ENCODE results near the gene NECTIN1. TPM values are rescaled to one million over a fixed set of nuclear protein-coding genes. Genes with fewer than 3 reads are reported as not detected.

NECTIN1 gene
- total and polyA plus RNA-seq, 2 experiments from 2014 or later, result 1.0 to 5.2 TPM

DNA sequence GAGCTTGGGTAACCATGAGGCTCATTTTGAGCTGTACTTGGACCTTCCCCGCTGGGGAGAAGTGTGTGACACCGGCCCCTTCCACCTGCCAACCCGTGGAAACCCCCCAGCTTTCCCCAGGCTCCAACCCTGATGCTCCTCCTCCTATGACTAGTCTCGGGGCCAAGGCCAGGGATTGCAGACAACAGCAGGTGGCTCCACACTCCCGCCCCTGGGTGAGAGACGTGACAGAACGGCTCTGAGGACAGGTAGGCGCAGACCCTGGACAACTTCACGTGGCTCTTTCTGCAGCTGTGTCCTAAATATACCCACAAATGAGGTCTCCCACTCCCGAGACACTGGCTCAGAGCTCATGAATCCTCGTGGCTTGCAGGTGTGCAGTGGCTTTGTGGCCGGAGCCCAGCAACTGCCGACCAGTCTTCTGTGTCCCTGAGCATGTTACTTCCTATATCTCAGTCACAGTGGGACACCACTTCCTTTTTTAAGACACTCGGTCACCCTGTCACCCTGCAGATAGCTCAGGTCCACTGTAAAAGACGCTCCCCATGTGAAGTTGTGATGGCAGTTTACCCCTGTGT is 55.2 kb downstream of the NECTIN1 start:
- no peak for DNase-seq
- WGBS, 2 experiments (ENCODE audit: low coverage in 1 of 2, low lambda C conversion rate in 2 of 2, missing lambda C conversion rate in 2 of 2), result 83 to 85% methylated on average over 15 of the region's 15 CpGs
- Histone ChIP-seq H3K27ac (no peak overlapping the region), H3K4me2 (ENCODE audit: unreplicated experiment) (no peak overlapping the region), H3K27me3 (replicated peaks; ENCODE audit: insufficient read depth) (no peaks in the 10 kb centered on the region), H2AFZ (no peak overlapping the region), H3K79me2 (ENCODE audit: insufficient read depth) (no peaks in the 10 kb centered on the region), H3K9me2 (ENCODE audit: insufficient read depth) (no peaks in the 10 kb centered on the region), H3F3A (ENCODE audit: insufficient read depth) (no peaks in the 10 kb centered on the region), H3K9ac (no peak overlapping the region), H3K36me3 (ENCODE audit: low read depth) (no peaks in the 10 kb centered on the region), H4K20me1 (ENCODE audit: insufficient read depth) (no peaks in the 10 kb centered on the region), H3K9me3 (ENCODE audit: low read depth) (no peaks in the 10 kb centered on the region), H3K4me1 (ENCODE audit: insufficient read depth) (peaks cover 9% of the 10 kb centered on the region), H3K4me3 (no peak overlapping the region)
- TF ChIP-seq EZH2 (IDR thresholded peaks at IDR 0.05; ENCODE audit: insufficient read depth, poor library complexity, severe bottlenecking) (no peak), EZH2phosphoT487 (IDR thresholded peaks at IDR 0.05; ENCODE audit: insufficient read depth, low read depth) (no peak)
- in situ Hi-C loops (cut with MboI), result loop anchor here (10.0 kb wide), 1 partner anchor 421 kb away; no protein-coding TSS in a partner anchor

DNA sequence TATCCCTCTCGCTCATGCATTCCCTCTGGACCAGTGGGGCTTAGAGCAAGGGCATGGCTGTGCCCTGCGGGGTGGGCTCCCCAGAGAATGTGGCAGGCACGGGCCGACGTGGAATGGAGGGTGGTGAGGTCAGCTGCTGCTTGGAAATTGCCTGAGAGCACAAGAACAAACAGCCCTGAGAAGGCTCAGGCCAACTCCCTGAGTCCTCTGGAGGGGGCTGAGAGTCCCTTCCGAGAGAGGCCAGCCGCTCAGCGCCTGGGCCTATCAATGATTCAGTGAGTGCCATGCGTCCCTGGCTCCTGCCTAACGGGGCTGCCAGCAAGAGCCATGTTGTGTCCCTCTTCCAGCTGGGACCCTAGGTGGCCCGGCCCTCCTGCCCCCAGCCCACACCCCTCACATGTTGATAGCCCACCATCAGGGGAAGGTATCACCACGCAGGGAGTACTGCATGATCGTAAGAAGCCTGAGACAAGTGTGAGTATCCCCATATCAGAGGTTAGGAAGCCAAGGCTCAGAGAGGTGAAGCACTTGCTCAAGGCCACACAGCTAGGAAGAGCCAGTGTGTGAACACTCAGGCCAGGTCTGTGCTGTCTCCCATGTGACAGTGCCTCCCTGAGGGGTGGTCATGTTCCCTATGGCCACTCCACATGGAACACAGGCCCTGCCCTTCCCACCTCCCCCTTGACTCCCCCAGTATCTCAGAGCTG is 55.8 kb downstream of the NECTIN1 start:
- TF ChIP-seq EZH2phosphoT487 (IDR thresholded peaks at IDR 0.05; ENCODE audit: insufficient read depth, low read depth) (no peak), EZH2 (IDR thresholded peaks at IDR 0.05; ENCODE audit: insufficient read depth, poor library complexity, severe bottlenecking) (no peak)
- WGBS, 2 experiments (ENCODE audit: low coverage in 1 of 2, low lambda C conversion rate in 2 of 2, missing lambda C conversion rate in 2 of 2), result 90 to 92% methylated on average over 10 to 13 of the region's 13 CpGs
- peaks cover 9% of the 10 kb centered on the region for H3K4me1 ChIP-seq (ENCODE audit: insufficient read depth)
- H3K27ac ChIP-seq, result no peak overlapping the region
- H2AFZ ChIP-seq, result no peak overlapping the region
- no peaks in the 10 kb centered on the region for H3K9me2 ChIP-seq (ENCODE audit: insufficient read depth)
- H3K9me3 ChIP-seq (ENCODE audit: low read depth), result no peaks in the 10 kb centered on the region
- no peaks in the 10 kb centered on the region for H3K36me3 ChIP-seq (ENCODE audit: low read depth)
- no peaks in the 10 kb centered on the region for H3F3A ChIP-seq (ENCODE audit: insufficient read depth)
- no peak overlapping the region for H3K9ac ChIP-seq
- H3K27me3 ChIP-seq (replicated peaks; ENCODE audit: insufficient read depth), result no peaks in the 10 kb centered on the region
- in situ Hi-C loops (cut with MboI), result loop anchor here (10.0 kb wide), 1 partner anchor 422 kb away; no protein-coding TSS in a partner anchor
- H3K4me3 ChIP-seq, result no peak overlapping the region
- no peak for DNase-seq
- H4K20me1 ChIP-seq (ENCODE audit: insufficient read depth), result no peaks in the 10 kb centered on the region
- no peaks in the 10 kb centered on the region for H3K79me2 ChIP-seq (ENCODE audit: insufficient read depth)
- no peak overlapping the region for H3K4me2 ChIP-seq (ENCODE audit: unreplicated experiment)

DNA sequence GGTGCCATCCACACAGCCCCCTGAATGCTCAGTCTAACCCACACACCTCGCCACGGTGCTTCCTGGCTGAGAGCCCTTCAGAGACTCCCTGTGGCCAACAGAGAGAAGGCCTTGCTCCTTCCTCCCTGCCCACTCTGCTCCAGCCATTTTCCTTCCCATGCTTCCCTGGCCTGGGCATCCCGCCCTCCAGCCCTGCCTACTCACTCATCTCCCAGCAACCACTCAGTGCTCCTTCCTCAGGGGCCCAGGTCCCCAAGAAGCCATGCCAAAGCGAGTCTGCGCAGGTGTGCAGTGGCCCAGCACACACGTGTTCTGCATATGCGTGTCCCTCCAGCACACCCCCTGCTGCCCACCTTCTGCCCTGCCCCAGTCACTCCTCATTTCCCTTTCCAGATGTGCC is 56.4 kb downstream of the NECTIN1 start:
- no peak overlapping the region for H3K4me2 ChIP-seq (ENCODE audit: unreplicated experiment)
- no peaks in the 10 kb centered on the region for H3K9me2 ChIP-seq (ENCODE audit: insufficient read depth)
- H3K36me3 ChIP-seq (ENCODE audit: low read depth), result no peaks in the 10 kb centered on the region
- H3K27ac ChIP-seq, result no peak overlapping the region
- no peak overlapping the region for H3K9ac ChIP-seq
- peaks cover 9% of the 10 kb centered on the region for H3K4me1 ChIP-seq (ENCODE audit: insufficient read depth)
- no peaks in the 10 kb centered on the region for H4K20me1 ChIP-seq (ENCODE audit: insufficient read depth)
- no peak overlapping the region for H3K4me3 ChIP-seq
- TF ChIP-seq EZH2phosphoT487 (IDR thresholded peaks at IDR 0.05; ENCODE audit: insufficient read depth, low read depth) (no peak), EZH2 (IDR thresholded peaks at IDR 0.05; ENCODE audit: insufficient read depth, poor library complexity, severe bottlenecking) (no peak)
- no peak for DNase-seq
- no peaks in the 10 kb centered on the region for H3K9me3 ChIP-seq (ENCODE audit: low read depth)
- H2AFZ ChIP-seq, result no peak overlapping the region
- no peaks in the 10 kb centered on the region for H3K79me2 ChIP-seq (ENCODE audit: insufficient read depth)
- WGBS, 2 experiments (ENCODE audit: low coverage in 1 of 2, low lambda C conversion rate in 2 of 2, missing lambda C conversion rate in 2 of 2), result 97 to 98% methylated on average over 7 of the region's 7 CpGs
- in situ Hi-C loops (cut with MboI), result loop anchor here (10.0 kb wide), 1 partner anchor 422 kb away; no protein-coding TSS in a partner anchor
- no peaks in the 10 kb centered on the region for H3F3A ChIP-seq (ENCODE audit: insufficient read depth)
- no peaks in the 10 kb centered on the region for H3K27me3 ChIP-seq (replicated peaks; ENCODE audit: insufficient read depth)

DNA sequence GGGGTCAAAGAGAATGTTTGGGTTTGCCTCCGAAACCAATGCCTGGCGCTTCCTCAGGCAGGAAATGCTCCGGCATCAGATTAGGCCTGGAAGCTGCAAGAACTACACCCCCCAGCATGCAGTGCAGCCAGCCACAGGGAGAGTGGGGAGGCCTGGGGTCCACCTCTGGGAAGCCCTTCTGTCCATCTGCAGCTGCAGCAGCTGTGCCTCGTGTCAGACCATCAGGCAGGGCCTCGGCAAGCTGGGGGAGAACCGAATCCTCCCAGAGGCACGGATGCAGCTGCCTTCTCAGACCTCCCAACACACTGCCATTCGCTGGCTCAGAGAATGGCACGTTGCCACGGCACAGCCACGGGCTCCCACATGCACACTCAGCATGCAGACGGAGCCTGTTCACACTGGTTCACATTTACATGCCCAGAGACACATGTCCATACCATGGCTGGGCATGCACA is 57.4 kb downstream of the NECTIN1 start:
- WGBS, 2 experiments (ENCODE audit: low coverage in 1 of 2, low lambda C conversion rate in 2 of 2, missing lambda C conversion rate in 2 of 2), result 80 to 82% methylated on average over 12 of the region's 12 CpGs
- Histone ChIP-seq H3K27ac (no peak overlapping the region), H3K4me2 (ENCODE audit: unreplicated experiment) (no peak overlapping the region), H3K9ac (no peak overlapping the region), H3K36me3 (ENCODE audit: low read depth) (no peaks in the 10 kb centered on the region), H3K9me2 (ENCODE audit: insufficient read depth) (no peaks in the 10 kb centered on the region), H3K27me3 (replicated peaks; ENCODE audit: insufficient read depth) (no peaks in the 10 kb centered on the region), H2AFZ (no peak overlapping the region), H3K9me3 (ENCODE audit: low read depth) (no peaks in the 10 kb centered on the region), H4K20me1 (ENCODE audit: insufficient read depth) (no peaks in the 10 kb centered on the region), H3K79me2 (ENCODE audit: insufficient read depth) (no peaks in the 10 kb centered on the region), H3K4me1 (ENCODE audit: insufficient read depth) (peaks cover 5% of the 10 kb centered on the region), H3K4me3 (no peak overlapping the region), H3F3A (ENCODE audit: insufficient read depth) (no peaks in the 10 kb centered on the region)
- no peak for TF ChIP-seq EZH2phosphoT487 (IDR thresholded peaks at IDR 0.05; ENCODE audit: insufficient read depth, low read depth)
- no peak for DNase-seq
- in situ Hi-C loops (cut with MboI), result loop anchor here (10.0 kb wide), 1 partner anchor 423 kb away; no protein-coding TSS in a partner anchor
